HL-60 (cell line): ENCODE measurements around the gene TRERF1.

ENCODE experiments used
- DNase-seq, 2 experiments: peaks; one replicate each; pipeline ENCODE4 v3.0.0-alpha.2; 2010 to 2020; ENCODE audit warnings: low read depth in 1 of 2, low spot score in 1 of 2
- H3K27ac ChIP-seq: fragments of 250-450 bp; sonication (Bioruptor Pico); replicated peaks from 2 replicates; pipeline ENCODE4 v1.5.1; 2020; ENCODE audit warnings: mild to moderate bottlenecking, moderate library complexity
- H3K27me3 ChIP-seq: fragments of 250-450 bp; sonication (Bioruptor Pico); 2 replicates; pipeline ENCODE4 v1.5.1; 2021; ENCODE audit warnings: mild to moderate bottlenecking, moderate library complexity; ENCODE audit not compliant: insufficient read depth, poor library complexity, severe bottlenecking
- H3K4me3 ChIP-seq: replicated peaks from 2 replicates; pipeline ENCODE4 v1.5.1; 2011; ENCODE audit warnings: mild to moderate bottlenecking, control low read depth, low read length; ENCODE audit not compliant: insufficient read depth
- CTCF ChIP-seq: IDR thresholded peaks from one replicate; pipeline ENCODE4 v1.5.1; 2011; ENCODE audit warnings: low read length, control low read depth, inconsistent platforms; ENCODE audit not compliant: insufficient read depth
- GABPA ChIP-seq: IDR thresholded peaks from 2 replicates; pipeline ENCODE4 v1.6.1; 2012; ENCODE audit warnings: low read depth
- POLR2AphosphoS5 ChIP-seq: IDR thresholded peaks from 2 replicates; pipeline ENCODE4 v1.6.1; 2012; ENCODE audit warnings: low read depth
- REST ChIP-seq: IDR thresholded peaks from 2 replicates; pipeline ENCODE4 v1.6.1; 2012; ENCODE audit warnings: low read depth; ENCODE audit not compliant: insufficient replicate concordance
- SPI1 ChIP-seq: IDR thresholded peaks from 2 replicates; pipeline ENCODE4 v1.6.1; 2012; ENCODE audit warnings: low read depth, mild to moderate bottlenecking, borderline replicate concordance

Gene TRERF1

GRCh38 chr6:42230345-42231321 lies 221.1 kb downstream of the TRERF1 start:
- DNase-seq, result no peak
- Histone ChIP-seq H3K27me3 (no peaks in the 10 kb centered on the region), H3K27ac (no peak overlapping the region), H3K4me3 (no peak overlapping the region)
- TF ChIP-seq CTCF (no peak), SPI1 (no peak), POLR2AphosphoS5 (no peak), GABPA (no peak), REST (no peak)

GRCh38 chr6:42229506-42230119 lies 222.1 kb downstream of the TRERF1 start:
- H3K4me3 ChIP-seq, result no peak overlapping the region
- no peak for DNase-seq
- H3K27ac ChIP-seq, result no peak overlapping the region
- TF ChIP-seq SPI1 (no peak), POLR2AphosphoS5 (peak; percentile 3; the same call in 1 of the 2 replicates)
- no peaks in the 10 kb centered on the region for H3K27me3 ChIP-seq

GRCh38 chr6:42228305-42228704 lies 223.4 kb downstream of the TRERF1 start:
- no peak for DNase-seq
- no peak overlapping the region for H3K4me3 ChIP-seq
- TF ChIP-seq GABPA, result no peak
- no peak for TF ChIP-seq REST
- TF ChIP-seq POLR2AphosphoS5, result no peak
- no peak for TF ChIP-seq SPI1
- no peak for TF ChIP-seq CTCF
- no peak overlapping the region for H3K27ac ChIP-seq
- no peaks in the 10 kb centered on the region for H3K27me3 ChIP-seq

- Histone ChIP-seq H3K27ac (no peak overlapping the region), H3K4me3 (no peak overlapping the region), H3K27me3 (no peaks in the 10 kb centered on the region)
- DNase-seq, result no peak
- TF ChIP-seq POLR2AphosphoS5, result no peak
- TF ChIP-seq GABPA, result no peak
- TF ChIP-seq CTCF, result no peak
- TF ChIP-seq REST, result no peak
- no peak for TF ChIP-seq SPI1
Observed at GRCh38 chr6:42227173-42227850, 224.4 kb downstream of the TRERF1 start.
